HG02759 (cell line): ENCODE data around the gene TMED10.
"Not testable (repeated sequence)": the region's sequence is repeated elsewhere in the genome, so short reads cannot be mapped to it uniquely, and the experiment has no call there.

Experiments used
- ATAC-seq: cut with Tn5 transposase; IDR thresholded peaks from one replicate; pipeline ENCODE4 v1.9.1; 2021; ENCODE audit warnings: mild to moderate bottlenecking, moderate library complexity; ENCODE audit not compliant: unreplicated experiment

The TMED10 gene

DNA sequence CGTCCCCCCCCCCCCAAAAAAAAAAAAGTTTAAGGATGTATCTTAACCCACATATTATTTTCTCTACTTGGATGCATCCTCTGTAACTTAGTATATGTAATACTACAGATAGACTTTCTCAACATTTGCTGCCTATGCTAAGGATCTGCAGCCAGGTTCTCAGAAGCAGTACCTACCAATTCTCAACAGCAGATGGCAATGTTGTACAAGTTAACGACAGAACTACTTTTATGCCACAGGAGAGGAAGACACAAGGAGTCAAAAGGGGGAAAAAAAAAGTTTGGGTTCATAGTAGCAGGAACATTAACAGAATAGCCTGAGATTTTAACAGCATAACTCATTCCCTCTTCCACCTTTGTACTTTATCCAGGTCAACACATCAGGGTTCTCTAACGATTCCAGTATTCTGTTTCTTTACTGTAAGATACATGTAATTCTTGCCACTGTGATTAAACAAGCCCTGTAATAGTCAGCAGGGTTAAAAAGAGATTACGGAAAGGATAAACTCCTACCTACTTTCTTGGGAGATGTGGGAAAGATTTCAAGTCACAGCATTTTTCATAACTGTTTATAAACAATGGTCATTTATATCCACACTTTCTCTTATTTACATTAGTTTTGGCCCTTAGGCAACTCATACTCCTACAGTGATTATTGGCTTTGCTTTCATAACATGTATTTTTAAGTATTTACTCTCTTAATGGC lies 43.9 kb downstream of the TMED10 start:
- ATAC-seq: no peak

DNA sequence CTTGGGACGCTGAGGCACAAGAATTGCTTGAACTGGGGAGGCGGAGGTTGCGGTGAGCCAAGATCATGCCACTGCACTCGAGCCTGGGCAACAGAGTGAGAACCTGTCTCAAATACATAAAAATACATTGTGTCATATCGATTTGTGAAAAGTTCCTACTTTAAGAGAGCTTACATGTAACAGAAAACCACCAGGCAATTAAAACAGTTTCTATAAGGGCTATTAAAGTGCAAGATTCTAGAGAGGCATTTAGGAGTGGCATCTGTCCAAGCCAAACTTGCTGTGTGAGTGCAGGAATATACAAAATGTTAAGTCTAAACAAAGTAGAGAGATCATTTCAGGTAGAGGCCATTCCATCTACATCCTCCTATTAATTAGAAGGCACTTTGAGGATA lies 47.8 kb downstream of the TMED10 start:
- no peak for ATAC-seq

DNA sequence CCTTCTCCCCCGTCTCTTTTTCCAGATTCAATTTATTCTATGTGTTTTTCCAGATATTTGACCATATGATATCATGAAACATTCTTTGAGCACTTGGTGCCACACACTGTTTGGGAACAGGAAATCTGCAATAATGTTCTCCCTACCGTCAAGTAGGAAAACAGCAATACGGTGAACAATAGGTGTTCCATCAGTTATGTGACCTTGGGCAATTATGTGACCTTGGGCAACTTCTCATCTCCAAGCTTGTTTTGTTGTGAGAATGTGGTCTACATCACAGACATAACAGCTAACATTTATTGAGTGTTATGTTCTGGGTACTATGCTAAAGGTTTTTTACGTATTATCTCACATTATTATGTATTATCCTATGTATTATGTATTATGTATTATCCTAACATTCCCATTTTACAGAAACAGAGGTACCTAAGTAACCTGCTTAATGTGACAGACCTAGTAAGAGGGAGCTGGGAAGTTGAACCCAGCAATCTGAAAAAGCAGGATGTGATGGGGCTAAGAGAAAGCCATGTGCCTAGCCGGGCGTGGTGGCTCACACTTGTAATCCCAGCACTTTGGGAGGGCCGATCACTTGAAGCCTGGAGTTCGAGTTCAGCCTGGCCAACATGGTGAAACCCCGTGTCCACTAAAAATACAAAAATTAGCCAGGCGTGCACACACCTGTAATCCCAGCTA lies 48.4 kb downstream of the TMED10 start:
- no peak for ATAC-seq

DNA sequence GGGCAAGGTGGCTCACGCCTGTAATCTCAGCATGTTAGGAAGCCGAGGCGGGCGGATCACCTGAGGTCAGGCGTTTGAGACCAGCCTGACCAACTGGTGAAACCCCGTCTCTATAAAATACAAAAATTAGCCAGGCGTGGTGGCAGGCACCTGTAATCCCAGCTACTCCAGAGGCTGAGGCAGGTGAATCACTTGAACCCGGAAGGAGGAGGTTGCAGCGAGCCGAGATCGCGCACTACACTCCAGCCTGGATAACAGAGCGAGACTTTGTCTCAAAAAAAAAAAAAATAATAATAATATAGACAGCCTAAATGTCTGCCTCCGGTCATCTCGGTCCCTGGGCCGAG lies 49.0 kb downstream of the TMED10 start:
- ATAC-seq: not testable (repeated sequence)

DNA sequence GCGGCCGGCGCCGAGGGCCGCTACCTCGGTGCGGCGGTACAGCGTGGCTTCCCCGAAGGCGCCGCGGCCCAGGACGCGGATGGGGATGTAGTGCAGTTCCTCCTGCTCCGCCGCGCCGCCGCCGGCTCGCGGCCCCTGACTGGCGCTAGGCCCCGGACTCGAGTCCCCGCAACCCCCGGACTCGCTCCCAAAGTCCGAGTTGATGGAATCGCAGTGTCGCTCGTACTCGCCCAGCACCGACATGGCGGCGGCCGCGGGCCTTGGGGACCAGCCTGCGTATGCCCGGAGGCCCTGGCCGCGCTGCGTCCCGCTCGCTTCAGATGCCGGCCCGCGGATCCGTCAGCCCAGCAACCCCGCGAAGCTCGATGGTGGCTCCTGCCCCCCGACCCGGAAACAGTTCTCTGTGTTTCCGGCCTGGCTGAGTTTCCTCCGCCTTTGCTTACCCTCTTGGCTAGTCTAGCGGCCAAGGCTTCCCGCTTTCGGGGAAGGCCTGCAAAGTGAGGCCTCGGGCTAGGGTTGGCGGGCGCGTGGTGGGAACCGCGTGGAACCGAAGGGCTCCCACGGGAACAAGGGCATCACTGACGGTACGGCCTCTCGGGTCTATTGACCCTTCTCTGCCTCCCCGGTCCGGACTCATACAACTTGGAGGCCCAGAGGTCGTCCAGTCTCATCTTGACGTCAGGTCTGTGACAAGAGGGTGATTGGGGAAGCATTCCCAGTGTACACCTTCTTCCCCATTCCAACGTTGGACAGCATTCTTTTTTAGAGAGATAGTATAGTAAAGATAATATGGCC lies 49.5 kb downstream of the TMED10 start, which contains the start of gene NEK9:
NEK9 (minus strand) TSS at position 370 of the 795 bp plus-strand sequence; CDS start at position 243, 127 bp downstream.
- peak; percentile 93 for ATAC-seq

DNA sequence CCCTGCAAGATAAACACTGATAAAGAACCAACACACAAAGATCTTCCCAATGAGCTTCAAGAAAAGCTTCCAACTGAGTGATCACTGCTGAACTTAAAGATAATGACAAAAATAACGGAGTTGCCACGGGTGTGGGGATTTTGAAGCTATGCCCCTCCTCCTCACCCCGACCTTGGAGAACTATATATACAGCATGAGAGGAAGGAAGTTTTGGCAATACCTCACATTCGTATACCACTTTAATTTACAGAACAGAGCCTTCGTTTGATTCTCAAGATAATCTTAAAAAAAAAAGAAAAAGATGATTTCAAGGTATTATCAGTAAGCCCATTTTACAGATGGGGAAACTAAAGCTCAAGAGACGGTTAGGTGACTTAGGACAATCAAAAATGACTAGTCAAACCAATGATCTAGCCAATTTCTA lies 50.3 kb downstream of the TMED10 start:
- no peak for ATAC-seq

DNA sequence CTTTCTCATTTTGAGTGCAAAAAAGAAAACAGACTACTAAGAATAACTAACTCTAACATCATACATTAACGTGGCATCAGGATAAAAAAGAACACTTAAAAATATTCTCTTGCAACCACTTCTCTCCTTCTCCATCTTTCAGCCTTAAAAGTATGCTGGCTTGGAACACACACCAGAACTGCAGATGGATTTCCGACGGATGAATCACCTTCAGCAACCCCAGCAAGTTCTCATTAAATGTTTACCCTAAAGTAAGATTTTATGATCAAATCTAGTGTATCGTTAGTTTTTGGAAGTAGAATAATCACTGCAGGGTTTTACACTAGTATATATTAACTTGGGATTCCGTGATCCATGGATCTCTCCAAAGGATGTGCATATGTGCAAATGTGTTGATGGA lies 50.8 kb downstream of the TMED10 start:
- no peak for ATAC-seq

DNA sequence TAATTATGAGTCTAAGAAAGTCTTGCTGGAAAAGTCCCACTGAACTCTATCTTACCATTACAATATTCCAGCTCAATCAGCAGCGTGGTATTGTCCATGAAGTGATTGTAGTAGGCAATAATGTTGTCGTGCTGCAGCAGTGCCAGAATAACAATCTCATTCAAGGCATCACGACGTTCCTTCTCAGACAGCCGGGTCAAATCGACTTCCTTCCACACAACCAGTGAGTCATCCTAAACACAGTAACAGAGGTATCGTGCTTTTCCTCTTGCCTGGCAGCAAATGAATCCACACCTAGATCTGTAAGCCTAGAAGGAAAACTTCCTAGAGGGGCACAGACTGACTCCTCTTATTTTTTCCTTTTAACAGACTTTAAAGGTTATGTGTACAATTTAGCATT lies 52.4 kb downstream of the TMED10 start:
- ATAC-seq: no peak

DNA sequence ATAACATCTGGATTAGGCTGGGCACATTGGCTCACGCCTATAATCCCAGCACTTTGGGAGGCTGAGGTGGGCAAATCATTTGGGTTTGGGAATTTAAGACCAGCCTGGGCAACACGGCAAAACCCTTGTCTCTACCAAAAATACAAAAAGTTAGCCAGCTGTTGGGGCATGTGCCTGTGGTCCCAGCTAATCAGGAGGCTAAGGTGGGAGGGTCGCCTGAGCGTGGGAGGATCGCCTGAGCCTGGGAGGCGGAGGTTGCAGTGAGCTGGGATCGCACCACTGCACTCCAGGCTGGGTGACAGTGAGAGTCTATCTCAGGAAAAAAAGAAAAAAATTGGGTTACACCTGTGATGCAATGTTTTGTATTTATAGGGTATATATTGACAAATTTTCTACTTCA lies 54.9 kb downstream of the TMED10 start:
- no peak for ATAC-seq

DNA sequence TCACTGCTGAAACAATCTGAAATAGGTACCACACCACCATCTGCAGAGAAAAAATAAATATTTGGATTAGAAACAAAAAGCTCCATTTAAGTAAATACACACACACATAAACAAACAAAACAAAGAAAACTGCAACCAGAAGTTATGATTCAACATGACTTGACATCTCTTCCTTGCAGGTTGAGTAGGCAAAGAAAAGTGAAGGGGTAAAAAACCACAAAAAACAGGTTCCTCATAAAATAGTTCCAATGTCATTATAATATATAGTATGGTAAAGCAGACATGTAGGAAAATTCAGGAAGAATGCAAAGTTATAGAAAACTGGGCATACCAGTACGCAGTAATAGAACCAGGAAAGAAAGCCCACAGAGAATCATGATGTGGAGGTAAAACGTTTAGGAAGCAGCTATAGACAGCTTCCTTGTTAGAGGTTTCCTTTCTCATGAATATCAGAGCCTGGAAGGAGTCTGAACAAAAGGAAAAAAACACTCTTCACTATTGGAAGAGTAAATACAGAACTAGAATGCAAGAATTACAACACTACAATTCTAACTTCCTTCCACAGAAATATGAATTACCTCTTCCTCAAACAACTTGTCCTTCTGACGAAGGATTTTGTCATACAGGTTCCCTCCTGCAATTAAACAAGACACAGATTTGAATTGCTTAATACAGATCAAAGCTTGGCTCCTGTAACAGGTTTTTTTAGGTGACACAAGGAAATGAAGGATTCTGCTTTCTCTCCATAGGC lies 55.7 kb downstream of the TMED10 start:
- no peak for ATAC-seq

DNA sequence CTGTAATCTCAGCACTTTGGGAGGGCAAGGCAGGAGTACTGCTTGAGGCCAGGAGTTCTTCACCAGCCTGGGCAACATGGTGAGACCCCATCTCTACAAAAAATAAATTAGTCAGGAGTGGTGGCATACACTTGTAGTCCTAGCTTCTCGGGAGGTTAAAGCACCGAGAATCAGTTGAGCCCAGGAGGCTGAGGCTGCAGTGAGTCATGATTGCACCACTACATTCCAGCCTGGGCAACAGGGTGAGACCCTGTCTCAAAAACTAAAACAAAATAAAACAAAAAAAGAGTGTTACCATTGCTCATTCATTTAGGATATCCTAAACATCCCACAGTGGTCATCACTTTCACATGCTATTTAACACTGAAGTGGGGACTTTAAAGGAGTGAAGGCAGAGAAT lies 57.4 kb downstream of the TMED10 start:
- no peak for ATAC-seq

DNA sequence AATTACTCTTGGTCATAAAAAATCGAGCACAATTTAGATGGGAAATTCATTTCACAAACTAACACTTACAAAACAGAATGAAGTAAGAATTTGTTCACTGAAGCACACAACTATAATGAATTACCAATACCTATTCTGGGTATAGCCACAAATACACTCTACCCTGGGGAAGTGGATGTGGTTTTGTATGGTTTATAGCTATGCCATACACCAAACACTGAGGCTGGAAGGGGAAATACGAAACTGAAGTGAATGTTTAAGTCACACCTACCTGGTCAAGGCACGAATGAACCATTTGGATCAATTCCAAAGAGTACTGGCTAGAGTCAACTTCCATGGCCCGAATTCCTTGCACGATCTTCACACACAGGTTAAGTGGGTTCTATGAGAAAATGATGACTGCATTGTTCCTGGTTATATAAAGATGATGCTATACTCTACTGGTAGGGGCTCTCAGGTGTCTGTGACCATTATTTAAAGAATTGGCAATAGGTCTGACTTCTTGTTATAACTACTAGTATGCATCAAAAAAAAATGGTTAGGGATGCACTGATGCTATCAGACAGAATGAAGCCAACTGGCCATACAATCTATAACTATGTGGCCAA lies 62.4 kb downstream of the TMED10 start:
- ATAC-seq: no peak

DNA sequence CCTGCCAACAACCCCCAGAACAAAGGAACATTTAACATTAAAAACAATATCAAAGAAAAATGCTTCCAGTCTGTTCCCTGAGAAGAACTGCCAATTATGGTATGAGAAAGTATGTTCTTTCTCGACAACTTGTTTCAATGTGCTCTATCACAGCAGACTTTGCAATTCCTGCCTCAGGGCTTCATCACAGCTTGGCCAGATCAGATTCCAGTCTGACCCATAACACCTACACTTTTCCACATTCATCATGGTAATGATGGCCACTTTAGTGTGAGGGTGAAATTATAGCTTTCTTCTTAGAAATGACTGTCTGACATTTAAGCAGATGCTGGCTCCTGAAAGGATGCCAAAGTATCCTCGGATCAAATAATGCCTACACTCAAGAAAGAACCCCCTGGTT lies 66.5 kb downstream of the TMED10 start:
- ATAC-seq: no peak

DNA sequence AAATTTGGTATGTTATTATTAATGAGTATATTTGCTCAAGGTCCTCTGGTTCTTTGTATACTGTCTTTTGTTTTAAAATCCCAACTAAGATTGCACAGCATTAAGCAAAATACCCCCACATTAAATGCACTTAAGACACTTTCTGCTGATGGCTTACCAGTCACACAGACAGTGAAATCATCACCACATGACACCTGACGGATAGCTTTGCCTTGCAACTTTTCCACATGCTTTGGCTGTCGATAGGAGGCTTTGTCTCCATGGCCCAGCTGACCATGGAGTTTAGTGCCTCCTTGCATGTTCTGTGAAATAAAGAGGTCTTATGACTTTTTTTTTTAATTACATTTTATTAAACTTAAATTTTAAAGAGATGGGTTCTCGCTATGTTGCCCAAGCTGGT lies 69.2 kb downstream of the TMED10 start:
- ATAC-seq: no peak

DNA sequence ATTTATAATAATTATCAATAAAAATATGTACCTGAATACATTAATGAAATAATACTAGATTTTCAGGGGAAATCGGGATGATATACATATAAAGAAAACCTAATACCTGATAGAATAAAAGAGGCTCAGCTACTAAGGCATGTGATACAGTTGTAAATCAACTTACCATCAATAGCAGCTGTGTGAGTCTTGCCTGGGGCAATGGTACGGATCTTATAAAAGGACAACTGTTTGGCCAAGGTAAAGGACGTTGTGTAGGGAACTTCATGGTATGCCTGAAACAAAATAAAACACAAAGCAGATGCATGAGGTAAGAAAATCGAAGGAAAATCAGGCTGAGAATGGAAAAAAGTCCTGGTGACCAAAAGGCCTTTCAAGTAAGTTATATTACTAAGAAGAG lies 74.9 kb downstream of the TMED10 start:
- no peak for ATAC-seq

DNA sequence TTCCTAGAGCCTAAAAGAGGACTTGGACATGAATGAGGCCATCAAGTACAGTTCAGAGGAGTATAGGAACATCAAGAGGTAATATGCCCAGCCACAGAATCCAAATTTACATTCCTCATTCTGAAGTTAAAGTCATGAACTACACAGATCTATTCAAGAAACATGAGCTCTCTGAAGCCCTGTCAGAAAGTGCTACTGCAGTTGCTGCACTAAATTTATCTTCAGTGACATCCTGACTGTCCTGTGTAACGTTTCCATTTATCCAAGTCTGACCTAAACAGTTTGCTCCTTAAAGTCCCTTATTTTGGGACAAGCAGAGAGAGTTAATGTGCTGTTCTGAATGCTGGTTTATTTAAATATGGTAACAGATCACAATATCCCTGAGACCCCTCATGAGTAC lies 77.7 kb downstream of the TMED10 start:
- ATAC-seq: no peak

DNA sequence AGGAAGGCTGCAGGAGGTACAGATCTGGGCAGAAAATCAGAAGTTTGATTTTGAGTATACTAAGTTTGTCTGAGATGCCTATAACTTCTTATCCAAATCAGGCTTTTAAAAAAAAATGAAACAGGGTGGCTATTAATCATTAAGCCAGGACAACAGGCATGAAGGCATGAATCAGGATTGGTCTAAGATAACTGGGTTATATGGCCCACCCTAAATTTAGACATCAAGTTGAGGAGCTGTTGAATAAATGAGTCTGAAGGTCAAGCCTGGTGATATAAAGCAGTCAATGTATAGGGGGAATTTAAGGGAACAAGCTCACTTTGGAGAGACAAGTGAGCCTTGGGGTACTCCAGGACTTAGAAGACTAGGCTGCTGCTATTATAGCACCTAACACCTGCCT lies 78.2 kb downstream of the TMED10 start:
- ATAC-seq: no peak

DNA sequence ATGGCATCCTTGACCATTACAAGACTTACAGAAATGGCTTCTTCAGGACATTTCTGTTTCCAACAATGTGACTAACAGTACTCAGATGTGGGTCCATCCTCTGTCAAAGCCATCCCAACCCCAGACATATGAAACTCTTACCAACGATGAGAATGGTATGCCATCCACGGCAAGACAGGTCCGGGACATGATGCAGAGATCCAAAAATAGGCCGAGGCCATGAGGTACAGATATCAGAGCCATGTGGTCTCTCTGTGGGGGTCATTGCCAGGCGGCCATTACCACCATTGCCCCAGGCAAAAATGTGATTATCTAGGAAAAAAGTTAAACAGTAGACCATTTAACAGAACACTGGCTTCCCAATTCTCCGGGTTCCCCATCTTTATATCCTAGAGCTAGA lies 79.5 kb downstream of the TMED10 start:
- no peak for ATAC-seq

DNA sequence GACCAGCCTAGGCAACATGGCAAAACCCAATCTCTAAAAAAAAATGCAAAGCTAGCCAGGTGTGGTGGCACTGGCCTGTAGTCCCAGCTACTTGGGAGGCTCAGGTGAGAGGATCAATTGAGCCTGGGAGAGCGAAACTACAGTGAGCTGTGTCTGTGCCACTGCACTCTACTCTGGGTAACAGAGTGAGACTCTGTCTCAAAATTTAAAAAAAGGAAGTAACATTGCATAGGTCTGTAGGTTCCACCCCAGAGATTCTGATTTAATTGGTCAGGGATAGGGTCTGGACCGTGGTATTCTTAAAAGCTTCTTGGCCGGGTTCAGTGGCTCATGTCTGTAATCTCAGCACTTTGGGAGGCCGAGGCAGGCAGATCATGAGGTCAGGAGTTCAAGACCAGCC lies 80.7 kb downstream of the TMED10 start:
- no peak for ATAC-seq

DNA sequence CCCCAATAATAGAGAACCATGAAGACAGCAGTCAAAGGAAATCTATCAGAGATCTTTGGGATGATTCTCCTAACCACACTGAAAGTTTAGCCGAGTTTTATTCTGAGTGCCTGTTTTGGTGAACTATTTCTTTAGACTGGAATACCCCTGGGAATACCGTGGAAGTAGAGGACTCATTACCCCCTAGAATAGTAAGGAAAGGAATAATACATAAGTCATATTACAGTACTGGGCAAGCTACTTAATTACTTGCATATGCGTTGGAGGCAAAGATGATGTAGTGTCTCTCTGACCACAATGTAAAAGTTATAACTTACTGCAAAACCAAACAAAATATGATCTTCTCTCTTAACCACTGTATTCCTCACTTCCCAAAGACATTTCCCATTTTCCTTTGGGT lies 81.5 kb downstream of the TMED10 start:
- ATAC-seq: no peak

DNA sequence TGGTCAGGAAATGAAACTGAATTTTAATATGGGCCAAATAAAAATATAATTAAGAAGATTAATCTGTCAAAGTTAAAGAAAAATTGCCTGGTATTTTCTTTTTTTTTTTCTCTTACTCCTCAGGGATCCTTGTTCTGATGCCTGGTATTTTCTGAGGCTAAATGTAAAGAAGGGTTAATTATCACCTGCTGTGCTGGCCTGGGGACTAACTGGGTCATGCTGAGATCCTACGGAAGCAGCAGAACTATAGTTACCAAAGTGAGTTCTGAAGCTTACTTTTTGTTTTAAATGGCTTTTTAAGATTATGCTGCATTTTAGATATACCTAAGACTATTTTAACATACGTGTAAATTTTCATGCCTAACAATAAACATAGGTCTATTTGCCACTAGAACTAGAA lies 83.7 kb downstream of the TMED10 start:
- ATAC-seq: no peak
